OCI-LY3 (cell line): Measurements from ENCODE around the gene LGMN.

Experiments used
- CTCF ChIP-seq: fragments of 200-600, 300-600 bp; sonication (generic); IDR thresholded peaks from 2 replicates; pipeline ENCODE4 v1.5.1; 2014; ENCODE audit warnings: antibody characterized with exemption, low read length, low read depth
- EZH2phosphoT487 ChIP-seq: fragments of 200-600 bp; shearing (Covaris generic); IDR thresholded peaks from 2 replicates; pipeline ENCODE4 v1.6.1; 2018; ENCODE audit warnings: antibody characterized with exemption, mixed run types, low read depth

GRCh38 chr14:92710001-92710341 lies 38.5 kb downstream of the LGMN start:
- TF ChIP-seq CTCF = no peak
- TF ChIP-seq EZH2phosphoT487 = no peak
